Chondrocyte (in vitro differentiated cells): ENCODE results near the gene TTC34. TPM values are rescaled to one million over a fixed set of nuclear protein-coding genes. Genes with fewer than 3 reads are reported as not detected.

Experiments
- DNase-seq: peaks from one replicate; pipeline ENCODE4 v3.0.0; 2021; ENCODE audit warnings: mixed read lengths, low spot score
- H3K27ac Mint-ChIP-seq: one replicate; pipeline ENCODE4 v1.8.0; 2021; ENCODE audit warnings: mild to moderate bottlenecking, moderate library complexity, mixed read lengths; ENCODE audit not compliant: unreplicated experiment
- H3K27me3 Mint-ChIP-seq: 2 replicates; pipeline ENCODE4 v1.8.0; 2021; ENCODE audit warnings: low read depth, mixed read lengths
- H3K36me3 Mint-ChIP-seq: 2 replicates; pipeline ENCODE4 v1.8.0; 2021; ENCODE audit warnings: low read depth, mixed read lengths
- H3K4me1 Mint-ChIP-seq: 2 replicates; pipeline ENCODE4 v1.8.0; 2021; ENCODE audit warnings: low read depth, mild to moderate bottlenecking, mixed read lengths
- H3K4me3 Mint-ChIP-seq: one replicate; pipeline ENCODE4 v1.8.0; 2021; ENCODE audit warnings: mild to moderate bottlenecking, moderate library complexity, mixed read lengths; ENCODE audit not compliant: unreplicated experiment
- H3K9me3 Mint-ChIP-seq: 2 replicates; pipeline ENCODE4 v1.8.0; 2021; ENCODE audit warnings: low read depth, mixed read lengths
- total RNA-seq: library from RNA; stranded (reverse); gene quantifications from 3 replicates; pipeline ENCODE4 v1.2.1, GENCODE V29; 2021
- TF ChIP-seq, protein P1 (sequence below): fragments of 200-600 bp; sonication (generic); IDR thresholded peaks from 2 replicates; pipeline ENCODE4 v1.5.0; 2021; ENCODE audit warnings: antibody characterized with exemption, mild to moderate bottlenecking, moderate library complexity

The TTC34 gene
- total RNA-seq, 1 donor from 2014 or later: 0.60 TPM

DNA sequence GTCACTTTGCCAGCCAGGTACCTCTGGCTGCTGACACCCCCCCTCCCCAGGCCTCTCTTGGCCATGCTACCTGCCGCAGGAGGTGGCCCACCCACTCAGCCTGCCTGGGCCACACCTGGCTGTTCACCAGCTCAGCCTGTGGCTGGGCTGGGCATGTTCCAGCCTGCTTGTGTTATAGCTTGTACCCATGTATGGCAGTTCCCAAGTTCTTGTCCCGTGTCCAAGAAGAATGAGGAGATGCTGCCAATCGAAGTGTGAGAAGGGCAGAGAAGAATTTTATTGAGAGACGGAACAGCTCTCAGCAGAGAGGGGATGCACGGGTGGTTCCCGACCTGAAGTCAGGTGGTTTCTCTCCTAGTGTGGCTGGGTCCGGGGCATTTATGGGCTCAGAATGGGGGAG lies 164.8 kb downstream of the TTC34 start:
- H3K27ac Mint-ChIP-seq: no peak overlapping the region
- H3K9me3 Mint-ChIP-seq: no peaks in the 10 kb centered on the region
- peaks cover 6% of the 10 kb centered on the region for H3K27me3 Mint-ChIP-seq
- no peaks in the 10 kb centered on the region for H3K36me3 Mint-ChIP-seq
- no peak for DNase-seq
- no peak overlapping the region for H3K4me3 Mint-ChIP-seq
- no peaks in the 10 kb centered on the region for H3K4me1 Mint-ChIP-seq
- TF ChIP-seq, protein P1, sequence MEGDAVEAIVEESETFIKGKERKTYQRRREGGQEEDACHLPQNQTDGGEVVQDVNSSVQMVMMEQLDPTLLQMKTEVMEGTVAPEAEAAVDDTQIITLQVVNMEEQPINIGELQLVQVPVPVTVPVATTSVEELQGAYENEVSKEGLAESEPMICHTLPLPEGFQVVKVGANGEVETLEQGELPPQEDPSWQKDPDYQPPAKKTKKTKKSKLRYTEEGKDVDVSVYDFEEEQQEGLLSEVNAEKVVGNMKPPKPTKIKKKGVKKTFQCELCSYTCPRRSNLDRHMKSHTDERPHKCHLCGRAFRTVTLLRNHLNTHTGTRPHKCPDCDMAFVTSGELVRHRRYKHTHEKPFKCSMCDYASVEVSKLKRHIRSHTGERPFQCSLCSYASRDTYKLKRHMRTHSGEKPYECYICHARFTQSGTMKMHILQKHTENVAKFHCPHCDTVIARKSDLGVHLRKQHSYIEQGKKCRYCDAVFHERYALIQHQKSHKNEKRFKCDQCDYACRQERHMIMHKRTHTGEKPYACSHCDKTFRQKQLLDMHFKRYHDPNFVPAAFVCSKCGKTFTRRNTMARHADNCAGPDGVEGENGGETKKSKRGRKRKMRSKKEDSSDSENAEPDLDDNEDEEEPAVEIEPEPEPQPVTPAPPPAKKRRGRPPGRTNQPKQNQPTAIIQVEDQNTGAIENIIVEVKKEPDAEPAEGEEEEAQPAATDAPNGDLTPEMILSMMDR: no peak

DNA sequence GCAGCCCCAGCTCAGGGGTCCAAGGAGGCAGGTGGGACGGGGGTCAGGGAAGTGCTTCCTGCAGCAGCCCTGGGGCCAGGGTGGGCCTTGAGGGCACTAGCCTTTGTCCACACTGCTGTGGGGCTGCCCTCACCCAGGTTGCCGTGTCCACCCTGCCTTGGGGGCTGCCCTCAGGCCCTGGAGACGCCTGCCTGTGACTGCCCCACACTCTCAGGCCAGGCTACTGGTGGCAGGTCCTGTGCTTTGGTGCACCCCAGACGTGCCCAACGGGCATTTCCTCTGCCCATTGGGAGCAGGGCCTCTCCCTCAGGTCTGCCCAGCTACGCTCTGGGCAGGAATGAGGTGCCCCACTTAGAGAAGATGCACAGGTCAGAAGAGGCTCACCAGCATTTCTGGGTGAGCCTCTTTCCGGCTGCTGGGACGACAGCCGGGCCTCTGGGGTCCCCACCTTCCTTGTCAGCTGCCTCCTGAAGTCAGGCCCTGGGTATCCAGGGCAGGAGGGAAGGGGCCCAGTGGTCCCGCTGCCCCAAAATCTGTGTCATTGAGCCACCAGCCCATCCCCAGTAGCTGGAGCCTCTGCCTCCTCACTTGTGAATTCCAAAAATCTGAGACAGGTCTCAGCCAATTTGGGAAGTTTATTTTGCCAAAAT lies 166.0 kb downstream of the TTC34 start:
- Mint-ChIP-seq H3K36me3 (no peaks in the 10 kb centered on the region), H3K27me3 (peaks cover 15% of the 10 kb centered on the region), H3K9me3 (no peaks in the 10 kb centered on the region), H3K27ac (no peak overlapping the region), H3K4me3 (no peak overlapping the region), H3K4me1 (no peaks in the 10 kb centered on the region)
- TF ChIP-seq, protein P1: no peak
- DNase-seq: no peak

DNA sequence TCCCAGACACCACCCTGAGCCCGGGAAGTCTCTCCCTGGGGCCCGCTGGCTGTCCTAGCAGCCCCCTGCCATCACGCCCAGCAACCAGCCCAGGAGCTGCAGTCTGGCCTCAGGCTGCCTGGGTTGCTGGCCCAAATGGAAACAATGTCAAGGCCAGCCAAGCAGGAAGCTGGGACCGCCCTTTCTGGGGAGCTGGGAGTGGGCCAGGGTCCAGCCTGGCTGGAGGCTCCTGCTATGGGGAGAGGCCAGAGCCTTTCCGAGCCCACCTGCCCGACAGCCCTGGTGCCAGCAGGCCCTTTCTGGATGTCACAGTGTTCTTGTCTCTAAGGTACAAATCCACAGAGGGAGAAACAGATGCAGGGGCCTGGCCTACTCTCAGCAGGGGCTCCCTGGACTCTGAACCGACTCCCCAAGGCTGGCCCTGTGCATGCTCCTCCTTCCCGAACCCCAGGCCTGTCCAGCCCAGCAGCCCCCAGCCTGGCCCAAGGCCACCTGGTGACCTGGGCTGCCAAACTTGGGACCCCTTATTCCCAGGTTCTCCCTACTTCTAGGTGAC lies 167.5 kb downstream of the TTC34 start:
- TF ChIP-seq, protein P1: no peak

DNA sequence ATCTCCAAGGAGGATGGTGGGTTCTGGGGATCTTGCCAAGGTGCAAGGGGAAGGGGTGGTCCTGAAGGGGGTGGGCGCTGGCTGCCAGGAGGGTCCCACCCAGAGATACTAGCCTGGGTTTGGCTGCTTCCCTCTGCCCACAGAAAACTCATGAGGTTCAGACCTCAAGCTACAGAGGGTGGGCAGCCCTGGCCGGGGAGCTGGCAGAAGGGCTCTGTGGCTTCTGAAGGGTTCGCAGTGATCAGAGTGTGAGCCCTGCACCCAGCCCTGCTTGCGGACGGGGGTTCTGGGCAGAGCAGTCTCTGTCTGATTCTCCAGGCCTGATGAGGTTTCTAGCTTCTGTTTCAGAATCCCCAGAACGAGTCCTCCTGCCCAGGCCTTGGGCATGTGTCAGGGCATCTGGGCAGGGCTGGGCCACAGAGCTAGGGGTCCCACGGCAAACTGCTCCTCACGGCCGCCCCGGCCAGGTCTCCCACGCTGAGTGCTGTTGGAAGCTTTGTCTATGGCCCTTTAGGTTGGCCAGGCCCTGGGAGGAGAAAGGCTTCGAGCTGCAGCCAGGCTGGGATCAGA lies 168.0 kb downstream of the TTC34 start:
- H3K27ac Mint-ChIP-seq: no peak overlapping the region
- H3K4me3 Mint-ChIP-seq: no peak overlapping the region
- TF ChIP-seq, protein P1: no peak
- H3K9me3 Mint-ChIP-seq: no peaks in the 10 kb centered on the region
- peaks cover 25% of the 10 kb centered on the region for H3K27me3 Mint-ChIP-seq
- DNase-seq: no peak
- H3K36me3 Mint-ChIP-seq: no peaks in the 10 kb centered on the region
- no peaks in the 10 kb centered on the region for H3K4me1 Mint-ChIP-seq

More for the DNA sequence above, 167.5 kb downstream of the TTC34 start:
- Mint-ChIP-seq H3K4me1 (no peaks in the 10 kb centered on the region), H3K36me3 (no peaks in the 10 kb centered on the region), H3K4me3 (no peak overlapping the region), H3K27me3 (peaks cover 25% of the 10 kb centered on the region), H3K27ac (no peak overlapping the region), H3K9me3 (no peaks in the 10 kb centered on the region)
- no peak for DNase-seq

DNA sequence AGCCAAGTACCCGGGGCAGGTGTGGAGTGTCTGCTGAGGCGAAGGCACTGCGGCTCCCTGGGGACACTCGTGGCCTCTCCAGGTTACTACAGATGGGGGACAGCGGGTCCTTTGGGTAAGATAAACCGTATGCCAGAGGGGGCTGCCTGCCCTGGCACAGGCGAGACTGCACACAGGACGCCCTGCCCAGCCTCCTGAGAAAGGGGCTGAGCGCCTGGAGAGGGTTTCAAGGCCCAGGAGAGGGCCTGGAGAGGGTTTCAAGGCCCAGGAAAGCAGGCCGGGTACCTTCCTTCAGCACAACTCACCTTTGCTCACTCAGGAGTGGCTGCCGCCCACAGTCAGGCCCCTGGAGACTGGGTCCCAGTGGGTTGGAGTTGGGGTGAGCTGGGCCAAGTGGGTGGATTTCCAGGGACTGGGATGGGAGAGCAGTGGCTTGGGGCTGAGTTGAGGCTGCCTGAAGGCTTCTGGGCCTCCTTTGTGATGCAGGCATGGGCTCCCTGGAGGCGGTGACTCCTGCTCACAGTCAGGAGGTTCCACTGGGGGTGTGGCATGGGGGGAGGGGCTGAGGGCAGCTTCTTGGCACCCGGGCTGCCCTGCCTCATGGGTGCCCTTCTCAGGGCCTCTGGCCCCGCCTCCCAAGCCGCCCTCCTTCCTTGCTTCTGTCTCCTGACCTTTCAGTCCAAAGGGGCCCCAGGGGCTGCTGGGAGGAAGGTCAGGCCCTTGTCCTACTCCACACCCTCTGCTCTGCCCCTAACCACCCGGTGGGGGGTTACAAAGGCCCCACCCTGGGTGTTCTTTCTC lies 168.7 kb downstream of the TTC34 start, which contains the start of gene MMEL1:
Gene MMEL1 (minus strand): TSS at position 456 of the 801 bp plus-strand sequence. CDS start 3,532 bp downstream, outside the sequence.
- H3K4me3 Mint-ChIP-seq: no peak within 1 kb of the TSS
- peaks cover 26% of the 10 kb centered on the region for H3K27me3 Mint-ChIP-seq
- H3K9me3 Mint-ChIP-seq: no peaks in the 10 kb centered on the region
- no peak for DNase-seq
- no peaks in the 10 kb centered on the region for H3K4me1 Mint-ChIP-seq
- H3K27ac Mint-ChIP-seq: no peak within 1 kb of the TSS
- TF ChIP-seq, protein P1: no peak
- H3K36me3 Mint-ChIP-seq: no peaks in the 10 kb centered on the region
